ENCODE data around the gene TMEM131. TPM values are rescaled to one million over a fixed set of nuclear protein-coding genes. Genes with fewer than 3 reads are reported as not detected.

Gene TMEM131
- total RNA-seq, 1 experiment from 2014 or later, result 29.6 TPM

- Histone ChIP-seq H3K4me1 (replicated peaks; ENCODE audit: insufficient read depth) (no peaks in the 10 kb centered on the region), H3K4me2 (no peak overlapping the region), H3K79me2 (ENCODE audit: low read depth) (no peaks in the 10 kb centered on the region), H3K36me3 (ENCODE audit: low read depth) (peaks cover 28% of the 10 kb centered on the region; the same call in 1 of the 2 replicates), H3K9me2 (ENCODE audit: insufficient read depth) (no peaks in the 10 kb centered on the region), H3K27me3 (ENCODE audit: insufficient read depth, low read depth) (no peaks in the 10 kb centered on the region), H3K4me3 (no peak overlapping the region), H3F3A (ENCODE audit: insufficient read depth, low read depth) (no peaks in the 10 kb centered on the region), H2AFZ (no peak overlapping the region), H4K20me1 (ENCODE audit: insufficient read depth) (no peaks in the 10 kb centered on the region), H3K9me3 (ENCODE audit: insufficient read depth, low read depth) (no peaks in the 10 kb centered on the region), H3K27ac (no peak overlapping the region)
- ChIA-PET CTCF (no interaction called here), POLR2A (ENCODE audit: unreplicated experiment) (no interaction called here)
- intact Hi-C loops (cut with micrococcal nuclease; ENCODE audit: unreplicated experiment), result no loop called here
- TF ChIP-seq EZH2 (IDR thresholded peaks at IDR 0.05; ENCODE audit: low read depth), result no peak
- TF ChIP-seq CTCF (conservative IDR thresholded peaks at IDR 0.05), result no peak
- no TSS peak for BruUV-seq (replicated peaks)
- no peak for DNase-seq
These were observed 197.3 kb downstream of the TMEM131 start for GRCh38 chr2:97798416-97798815.

- ChIA-PET POLR2A (ENCODE audit: unreplicated experiment) (no interaction called here), CTCF (no interaction called here)
- Histone ChIP-seq H4K20me1 (ENCODE audit: insufficient read depth) (no peaks in the 10 kb centered on the region), H3K79me2 (ENCODE audit: low read depth) (no peaks in the 10 kb centered on the region), H3K9me2 (ENCODE audit: insufficient read depth) (no peaks in the 10 kb centered on the region), H3K27me3 (ENCODE audit: insufficient read depth, low read depth) (no peaks in the 10 kb centered on the region), H3K4me2 (no peak overlapping the region), H3K36me3 (ENCODE audit: low read depth) (peaks cover 31% of the 10 kb centered on the region; the same call in 1 of the 2 replicates), H3F3A (ENCODE audit: insufficient read depth, low read depth) (no peaks in the 10 kb centered on the region), H3K27ac (no peak overlapping the region), H3K4me1 (replicated peaks; ENCODE audit: insufficient read depth) (no peaks in the 10 kb centered on the region), H3K9me3 (ENCODE audit: insufficient read depth, low read depth) (no peaks in the 10 kb centered on the region), H2AFZ (no peak overlapping the region), H3K4me3 (no peak overlapping the region)
- intact Hi-C loops (cut with micrococcal nuclease; ENCODE audit: unreplicated experiment), result no loop called here
- TF ChIP-seq CTCF (conservative IDR thresholded peaks at IDR 0.05) (no peak), EZH2 (IDR thresholded peaks at IDR 0.05; ENCODE audit: low read depth) (no peak)
- no TSS peak for BruUV-seq (replicated peaks)
- no peak for DNase-seq
These were observed 198.4 kb downstream of the TMEM131 start for GRCh38 chr2:97797355-97797754.

GRCh38 chr2:97796465-97797126, 199.2 kb downstream of the TMEM131 start:
- TF ChIP-seq CTCF (conservative IDR thresholded peaks at IDR 0.05) (no peak), EZH2 (IDR thresholded peaks at IDR 0.05; ENCODE audit: low read depth) (no peak)
- H4K20me1 ChIP-seq (ENCODE audit: insufficient read depth), result no peaks in the 10 kb centered on the region
- intact Hi-C loops (cut with micrococcal nuclease; ENCODE audit: unreplicated experiment), result no loop called here
- H3K4me1 ChIP-seq (replicated peaks; ENCODE audit: insufficient read depth), result no peaks in the 10 kb centered on the region
- H3K27me3 ChIP-seq (ENCODE audit: insufficient read depth, low read depth), result no peaks in the 10 kb centered on the region
- H3K4me2 ChIP-seq, result no peak overlapping the region
- peaks cover 24% of the 10 kb centered on the region; the same call in 1 of the 2 replicates for H3K36me3 ChIP-seq (ENCODE audit: low read depth)
- no peak overlapping the region for H3K27ac ChIP-seq
- H2AFZ ChIP-seq, result no peak overlapping the region
- DNase-seq, result no peak
- BruUV-seq (replicated peaks), result no TSS peak
- H3K4me3 ChIP-seq, result no peak overlapping the region
- no peaks in the 10 kb centered on the region for H3K79me2 ChIP-seq (ENCODE audit: low read depth)
- no peaks in the 10 kb centered on the region for H3K9me2 ChIP-seq (ENCODE audit: insufficient read depth)
- H3F3A ChIP-seq (ENCODE audit: insufficient read depth, low read depth), result no peaks in the 10 kb centered on the region
- no peaks in the 10 kb centered on the region for H3K9me3 ChIP-seq (ENCODE audit: insufficient read depth, low read depth)
- ChIA-PET POLR2A (ENCODE audit: unreplicated experiment) (interaction anchor here (0.7 kb wide), 1 partner anchor 567 kb away, joined by 13 read pairs; no protein-coding TSS in a partner anchor), CTCF (interaction anchor here (0.7 kb wide), 1 partner anchor 206 kb away, joined by 6 read pairs; no protein-coding TSS in a partner anchor)

Measured in PC-9 (cell line).